GM23338 (cell line): ENCODE results near the gene KEL. TPM values are rescaled to one million over a fixed set of nuclear protein-coding genes. Genes with fewer than 3 reads are reported as not detected.

ENCODE experiments used
- ATAC-seq: fragments of 200-7000 bp; cut with Tn5 transposase; 3 replicates; pipeline ENCODE4 v1.9.1; 2020
- DNase-seq: peaks from one replicate; pipeline ENCODE4 v3.0.0-alpha.2; 2015; ENCODE audit warnings: low spot score
- H2AFZ ChIP-seq: fragments of 200-600 bp; sonication (generic); 2 replicates; pipeline ENCODE4 v1.8.0; 2016; ENCODE audit warnings: antibody characterized with exemption, mild to moderate bottlenecking, moderate library complexity
- H3F3A ChIP-seq: fragments of 200-600 bp; sonication (generic); replicated peaks from 2 replicates; pipeline ENCODE4 v1.8.0; 2017; ENCODE audit warnings: antibody characterized with exemption, mixed run types, low read depth
- H3K27ac ChIP-seq: fragments of 200-600 bp; sonication (generic); 2 replicates; pipeline ENCODE4 v1.6.1; 2016; ENCODE audit warnings: low read depth
- H3K27me3 ChIP-seq: fragments of 200-600 bp; sonication (generic); 2 replicates; pipeline ENCODE4 v1.8.0; 2016; ENCODE audit warnings: mild to moderate bottlenecking, mixed run types, moderate library complexity; ENCODE audit not compliant: insufficient read depth
- H3K36me3 ChIP-seq: fragments of 200-600 bp; sonication (generic); 2 replicates; pipeline ENCODE4 v1.8.0; 2016; ENCODE audit warnings: mild to moderate bottlenecking; ENCODE audit not compliant: insufficient read depth
- H3K4me1 ChIP-seq: fragments of 200-600 bp; sonication (generic); 2 replicates; pipeline ENCODE4 v1.8.0; 2016; ENCODE audit warnings: mild to moderate bottlenecking, moderate library complexity; ENCODE audit not compliant: insufficient read depth
- H3K4me2 ChIP-seq: fragments of 200-600 bp; sonication (generic); 2 replicates; pipeline ENCODE4 v1.7.1; 2017; ENCODE audit warnings: mixed run types
- H3K4me3 ChIP-seq: fragments of 200-600 bp; sonication (generic); 2 replicates; pipeline ENCODE4 v1.6.1; 2016; ENCODE audit warnings: mixed run types
- H3K79me2 ChIP-seq: fragments of 200-600 bp; sonication (generic); replicated peaks from 2 replicates; pipeline ENCODE4 v1.8.0; 2017; ENCODE audit warnings: mild to moderate bottlenecking; ENCODE audit not compliant: insufficient read depth
- H3K9me2 ChIP-seq: fragments of 200-600 bp; sonication (generic); 2 replicates; pipeline ENCODE4 v1.8.0; 2017; ENCODE audit not compliant: insufficient read depth
- H4K20me1 ChIP-seq: fragments of 200-600 bp; sonication (generic); replicated peaks from 2 replicates; pipeline ENCODE4 v1.8.0; 2017; ENCODE audit warnings: mild to moderate bottlenecking; ENCODE audit not compliant: insufficient read depth
- H3K27ac Mint-ChIP-seq: 2 replicates; pipeline ENCODE4 v1.8.0; 2020; ENCODE audit warnings: inconsistent platforms, mild to moderate bottlenecking, moderate library complexity, mixed read lengths
- H3K27me3 Mint-ChIP-seq: 3 replicates; pipeline ENCODE4 v1.8.0; 2022; ENCODE audit warnings: low read depth, mild to moderate bottlenecking, moderate library complexity, mixed read lengths, inconsistent platforms; ENCODE audit not compliant: insufficient read depth, poor library complexity
- H3K36me3 Mint-ChIP-seq: 3 replicates; pipeline ENCODE4 v1.8.0; 2021; ENCODE audit warnings: low read depth, mild to moderate bottlenecking, inconsistent platforms, moderate library complexity, mixed read lengths
- H3K4me1 Mint-ChIP-seq: 3 replicates; pipeline ENCODE4 v1.8.0; 2020; ENCODE audit warnings: mild to moderate bottlenecking, inconsistent platforms, mixed read lengths
- H3K4me3 Mint-ChIP-seq: 3 replicates; pipeline ENCODE4 v1.8.0; 2021; ENCODE audit warnings: moderate library complexity, mild to moderate bottlenecking, inconsistent platforms, mixed read lengths
- H3K9me3 Mint-ChIP-seq: 3 replicates; pipeline ENCODE4 v1.8.0; 2020; ENCODE audit warnings: moderate library complexity, mild to moderate bottlenecking, inconsistent platforms, mixed read lengths
- ETS1 ChIP-seq: IDR thresholded peaks from 2 replicates; pipeline ENCODE4 v1.6.1; 2016; ENCODE audit warnings: antibody characterized with exemption
- EZH2 ChIP-seq: fragments of 200-600 bp; sonication (generic); IDR thresholded peaks from one replicate; pipeline ENCODE4 v1.8.0; 2017; ENCODE audit warnings: antibody characterized with exemption, mild to moderate bottlenecking, low read depth; ENCODE audit not compliant: unreplicated experiment
- EZH2phosphoT487 ChIP-seq: fragments of 200-600 bp; sonication (generic); IDR thresholded peaks from one replicate; pipeline ENCODE4 v1.8.1; 2018; ENCODE audit warnings: antibody characterized with exemption; ENCODE audit not compliant: unreplicated experiment
- NANOG ChIP-seq: IDR thresholded peaks from 2 replicates; pipeline ENCODE4 v1.6.1; 2016; ENCODE audit warnings: antibody characterized with exemption, borderline replicate concordance
- POLR2AphosphoS5 ChIP-seq: IDR thresholded peaks from 2 replicates; pipeline ENCODE4 v1.6.1; 2016; ENCODE audit warnings: antibody characterized with exemption, low read depth
- REST ChIP-seq: IDR thresholded peaks from one replicate; pipeline ENCODE4 v1.6.1; 2018; ENCODE audit warnings: antibody characterized with exemption; ENCODE audit not compliant: unreplicated experiment
- STAT1 ChIP-seq: IDR thresholded peaks from one replicate; pipeline ENCODE4 v1.6.1; 2016; ENCODE audit warnings: antibody characterized with exemption; ENCODE audit not compliant: unreplicated experiment
- ZNF114 ChIP-seq: fragments of 250-450 bp; sonication (Bioruptor Pico); IDR thresholded peaks from 2 replicates; pipeline ENCODE4 v1.5.0; 2020; ENCODE audit warnings: mild to moderate bottlenecking, moderate library complexity
- ZNF331 ChIP-seq: fragments of 250-450 bp; sonication (Bioruptor Pico); IDR thresholded peaks from 2 replicates; pipeline ENCODE4 v1.5.0; 2020; ENCODE audit warnings: low read depth, mild to moderate bottlenecking, moderate library complexity
- polyA plus RNA-seq: library from polyadenylated mRNA; unstranded; fragments of >200 nt; fragmentation: Nextera tagmentation; extraction: Ambion mirVana; gene quantifications from 2 replicates; pipeline ENCODE4 v1.2.1, GENCODE V29; 2016
- total RNA-seq: library from RNA; depleted of rRNA; stranded (reverse); fragments of >200 nt; shearing (Covaris generic); gene quantifications from 2 replicates; pipeline ENCODE4 v1.2.3, GENCODE V29; 2014

The KEL gene
- total and polyA plus RNA-seq, 2 experiments from 2014 or later = 1.2 to 3.6 TPM

GRCh38 chr7:142932386-142933091 is 29.6 kb downstream of the KEL start:
- Mint-ChIP-seq H3K27ac (no peak overlapping the region), H3K9me3 (no peaks in the 10 kb centered on the region), H3K36me3 (no peaks in the 10 kb centered on the region; the same call in 1 of the 3 replicates), H3K27me3 (peaks cover 13% of the 10 kb centered on the region), H3K4me1 (peaks cover 9% of the 10 kb centered on the region), H3K4me3 (no peak overlapping the region)
- DNase-seq (no peak), ATAC-seq (peak; percentile 75)
- Histone ChIP-seq H3K9me2 (no peaks in the 10 kb centered on the region), H3K4me3 (no peak overlapping the region), H3K79me2 (no peaks in the 10 kb centered on the region), H4K20me1 (no peaks in the 10 kb centered on the region), H3K36me3 (no peaks in the 10 kb centered on the region), H3K4me2 (no peak overlapping the region), H3K27ac (no peak overlapping the region), H3F3A (no peaks in the 10 kb centered on the region), H2AFZ (peak overlapping the region; percentile 43; the same call in 1 of the 2 replicates), H3K27me3 (no peaks in the 10 kb centered on the region), H3K4me1 (no peaks in the 10 kb centered on the region)
- TF ChIP-seq EZH2 (no peak), ETS1 (no peak), STAT1 (no peak), REST (no peak)

GRCh38 chr7:142930126-142930730 is 31.9 kb downstream of the KEL start:
- Histone ChIP-seq H3K27ac (no peak overlapping the region), H3K4me1 (no peaks in the 10 kb centered on the region), H3F3A (no peaks in the 10 kb centered on the region), H3K4me3 (no peak overlapping the region), H4K20me1 (no peaks in the 10 kb centered on the region), H3K27me3 (peaks cover 9% of the 10 kb centered on the region; the same call in 1 of the 2 replicates), H3K4me2 (no peak overlapping the region), H3K9me2 (no peaks in the 10 kb centered on the region), H3K36me3 (no peaks in the 10 kb centered on the region), H3K79me2 (no peaks in the 10 kb centered on the region), H2AFZ (no peak overlapping the region)
- no peak for DNase-seq
- Mint-ChIP-seq H3K36me3 (no peaks in the 10 kb centered on the region; the same call in 1 of the 3 replicates), H3K4me3 (no peak overlapping the region), H3K27ac (no peak overlapping the region), H3K27me3 (peaks cover 12% of the 10 kb centered on the region), H3K4me1 (peaks cover 9% of the 10 kb centered on the region), H3K9me3 (no peaks in the 10 kb centered on the region)
- no peak for ATAC-seq
- no peak for TF ChIP-seq NANOG
- no peak for TF ChIP-seq ETS1
- TF ChIP-seq POLR2AphosphoS5 = no peak
- TF ChIP-seq REST = no peak
- no peak for TF ChIP-seq STAT1
- no peak for TF ChIP-seq ZNF331 (CRISPR knock-in tag)
- TF ChIP-seq ZNF114 (CRISPR knock-in tag) = no peak
- no peak for TF ChIP-seq EZH2
- TF ChIP-seq EZH2phosphoT487 = no peak
